Adipose tissue (tissue), 3 donors: Measurements from ENCODE around the gene BBLN. TPM values are rescaled to one million over a fixed set of nuclear protein-coding genes. Genes with fewer than 3 reads are reported as not detected.

Experiments
- H3K27ac ChIP-seq: one replicate; pipeline ENCODE4 v1.5.1; 2013; ENCODE audit warnings: low read depth, low read length
- WGBS, 3 donors: extraction: QIAGEN DNeasy Blood & Tissue Kit; methylation state at CpG; one replicate each; pipeline ENCODE4 v1.1.7; 2013; 5-methylcytosine and 5-hydroxymethylcytosine counted together
- polyA plus RNA-seq, 3 donors: library from polyadenylated mRNA; stranded (reverse); fragments of 200-250 nt; gene quantifications; one replicate each; pipeline ENCODE4 v1.2.3, GENCODE V29; 2013
- donor health status: healthy with polysubstance abuse.
- donor health status: Bipolar disorder and iron deficiency.
- donor health status: healthy.

Gene BBLN
- polyA plus RNA-seq, 3 donors, result 74.5 to 110 (median 95.4) TPM

GRCh38 chr9:128203024-128203706 lies 43.1 kb downstream of the BBLN start, which contains the start of gene DNM1:
Gene DNM1, plus strand, starts transcription at chr9:128203379. Its CDS starts 92 bp downstream, at chr9:128203471.
- WGBS, 3 donors, result 0 to 1% (median 0%) methylated on average over 62 to 72 of the region's 72 CpGs
- no peak within 1 kb of the TSS for H3K27ac ChIP-seq

- H3K27ac ChIP-seq, result no peak overlapping the region
These were observed 43.9 kb downstream of the BBLN start for GRCh38 chr9:128203707-128204551.

GRCh38 chr9:128204858-128205257 lies 44.8 kb downstream of the BBLN start:
- 73 to 84% (median 84%) methylated on average over 7 of the region's 7 CpGs for WGBS, 3 donors
- no peak overlapping the region for H3K27ac ChIP-seq

More at GRCh38 chr9:128203707-128204551, 43.9 kb downstream of the BBLN start:
- WGBS, 3 donors, result 1 to 9% (median 1%) methylated on average over 37 to 66 of the region's 67 CpGs

GRCh38 chr9:128205296-128205944 lies 45.4 kb downstream of the BBLN start:
- no peak overlapping the region for H3K27ac ChIP-seq
- 78 to 81% (median 78%) methylated on average over 16 of the region's 16 CpGs for WGBS, 3 donors

- 83 to 92% (median 89%) methylated on average over 3 of the region's 3 CpGs for WGBS, 3 donors
- H3K27ac ChIP-seq, result no peak overlapping the region
These were observed 46.4 kb downstream of the BBLN start for GRCh38 chr9:128206484-128206883.

- WGBS, 3 donors, result 67 to 81% (median 71%) methylated on average over 15 of the region's 15 CpGs
- H3K27ac ChIP-seq, result no peak overlapping the region
These were observed 47.1 kb downstream of the BBLN start for GRCh38 chr9:128206916-128207910.

GRCh38 chr9:128208386-128208785 lies 48.3 kb downstream of the BBLN start:
- WGBS, 3 donors, result 91 to 92% (median 91%) methylated on average over 7 of the region's 7 CpGs
- H3K27ac ChIP-seq, result no peak overlapping the region

GRCh38 chr9:128208946-128209669 lies 49.0 kb downstream of the BBLN start:
- H3K27ac ChIP-seq, result no peak overlapping the region
- WGBS, 3 donors, result 73 to 85% (median 75%) methylated on average over 15 of the region's 15 CpGs

- 45 to 64% (median 57%) methylated on average over 12 of the region's 12 CpGs for WGBS, 3 donors
These were observed 51.3 kb downstream of the BBLN start for GRCh38 chr9:128211186-128211980.

GRCh38 chr9:128211981-128212281 lies 51.9 kb downstream of the BBLN start:
- WGBS, 3 donors, result 29 to 89% (median 86%) methylated on average over 2 of the region's 2 CpGs
- no peak overlapping the region for H3K27ac ChIP-seq

More at GRCh38 chr9:128211186-128211980, 51.3 kb downstream of the BBLN start:
- H3K27ac ChIP-seq, result no peak overlapping the region

Other genes starting within 250 kb of the BBLN start
- 10 to 100 TPM; 20.4 to 41.4 (median 25.9) TPM for gene ST6GALNAC4, start 243.2 kb upstream of the BBLN start, polyA plus RNA-seq
- under 1 TPM; 0.22 to 0.74 (median 0.74) TPM for gene PIP5KL1, start 229.5 kb upstream of the BBLN start, polyA plus RNA-seq
- 10 to 100 TPM; 26.9 to 40.5 (median 30.2) TPM for gene DPM2, start 222.4 kb upstream of the BBLN start, polyA plus RNA-seq
- 10 to 100 TPM; 11.2 to 18.6 (median 14.9) TPM for gene EEIG1, start 179.3 kb upstream of the BBLN start, polyA plus RNA-seq
- gene NAIF1, start 92.9 kb upstream of the BBLN start, polyA plus RNA-seq, result 1 to 10 TPM; 4.8 to 6.6 (median 5.1) TPM
- 100 to 1,000 TPM in 1 of 3 donors, 10 to 100 TPM in 2; 40.4 to 129 (median 61.0) TPM for gene SLC25A25, start 92.0 kb upstream of the BBLN start, polyA plus RNA-seq
- gene PTGES2, start 32.5 kb upstream of the BBLN start, polyA plus RNA-seq, result 10 to 100 TPM; 36.1 to 63.9 (median 39.9) TPM
- 10 to 100 TPM in 1 of 3 donors, 1 to 10 TPM in 2; 5.9 to 15.6 (median 9.5) TPM for gene LCN2, start 10.8 kb upstream of the BBLN start, polyA plus RNA-seq
- 10 to 100 TPM; 56.6 to 69.7 (median 57.0) TPM for gene CIZ1, start 31.3 kb downstream of the BBLN start, polyA plus RNA-seq
- gene DNM1, start 43.1 kb downstream of the BBLN start, polyA plus RNA-seq, result 10 to 100 TPM in 1 of 3 donors, 1 to 10 TPM in 2; 4.5 to 22.8 (median 6.4) TPM
- 100 to 1,000 TPM in 1 of 3 donors, 10 to 100 TPM in 2; 39.4 to 118 (median 52.6) TPM for gene GOLGA2, start 115.7 kb downstream of the BBLN start, polyA plus RNA-seq
- 10 to 100 TPM; 19.4 to 45.3 (median 27.9) TPM for gene SWI5, start 116.0 kb downstream of the BBLN start, polyA plus RNA-seq
- 10 to 100 TPM in 2 of 3 donors, 1 to 10 TPM in 1; 9.2 to 17.4 (median 10.7) TPM for gene TRUB2, start 162.2 kb downstream of the BBLN start, polyA plus RNA-seq
- gene COQ4, start 162.6 kb downstream of the BBLN start, polyA plus RNA-seq, result 10 to 100 TPM; 30.6 to 46.2 (median 42.0) TPM
- gene SLC27A4, start 180.3 kb downstream of the BBLN start, polyA plus RNA-seq, result 10 to 100 TPM; 10.9 to 16.7 (median 13.6) TPM
- 10 to 100 TPM; 58.8 to 75.4 (median 60.4) TPM for gene URM1, start 211.1 kb downstream of the BBLN start, polyA plus RNA-seq